ENCODE measurements around the gene ELK3. TPM values are rescaled to one million over a fixed set of nuclear protein-coding genes. Genes with fewer than 3 reads are reported as not detected.

The ELK3 gene
- total RNA-seq, 1 donor from 2014 or later = 21.2 TPM

DNA sequence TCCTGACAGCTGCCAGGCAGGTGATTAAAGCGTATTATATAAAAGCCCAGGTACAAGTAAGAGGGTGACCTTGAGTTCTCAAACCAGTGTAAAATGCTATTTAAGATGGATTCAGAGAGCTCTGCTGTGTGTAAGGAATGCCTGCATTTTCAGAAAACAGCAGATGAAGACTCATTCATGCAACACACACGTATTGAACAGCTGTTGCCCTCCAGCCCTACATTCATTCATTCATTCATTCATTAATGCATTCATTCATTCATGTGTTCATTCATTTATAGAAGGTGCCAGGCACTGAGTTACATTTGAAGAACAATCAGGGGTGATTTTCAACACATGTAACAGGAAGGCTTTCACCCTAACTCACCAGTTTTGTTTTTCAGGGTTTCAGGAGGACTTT is 27.4 kb upstream of the ELK3 start:
- Histone ChIP-seq H3K4me3 (no peak overlapping the region), H3K27me3 (no peaks in the 10 kb centered on the region), H3K36me3 (no peaks in the 10 kb centered on the region), H3K9me3 (no peaks in the 10 kb centered on the region), H3K27ac (peak overlapping the region in 1 of 2 donors; percentile 43), H3K4me1 (no peaks in the 10 kb centered on the region)
- TF ChIP-seq, protein P1, sequence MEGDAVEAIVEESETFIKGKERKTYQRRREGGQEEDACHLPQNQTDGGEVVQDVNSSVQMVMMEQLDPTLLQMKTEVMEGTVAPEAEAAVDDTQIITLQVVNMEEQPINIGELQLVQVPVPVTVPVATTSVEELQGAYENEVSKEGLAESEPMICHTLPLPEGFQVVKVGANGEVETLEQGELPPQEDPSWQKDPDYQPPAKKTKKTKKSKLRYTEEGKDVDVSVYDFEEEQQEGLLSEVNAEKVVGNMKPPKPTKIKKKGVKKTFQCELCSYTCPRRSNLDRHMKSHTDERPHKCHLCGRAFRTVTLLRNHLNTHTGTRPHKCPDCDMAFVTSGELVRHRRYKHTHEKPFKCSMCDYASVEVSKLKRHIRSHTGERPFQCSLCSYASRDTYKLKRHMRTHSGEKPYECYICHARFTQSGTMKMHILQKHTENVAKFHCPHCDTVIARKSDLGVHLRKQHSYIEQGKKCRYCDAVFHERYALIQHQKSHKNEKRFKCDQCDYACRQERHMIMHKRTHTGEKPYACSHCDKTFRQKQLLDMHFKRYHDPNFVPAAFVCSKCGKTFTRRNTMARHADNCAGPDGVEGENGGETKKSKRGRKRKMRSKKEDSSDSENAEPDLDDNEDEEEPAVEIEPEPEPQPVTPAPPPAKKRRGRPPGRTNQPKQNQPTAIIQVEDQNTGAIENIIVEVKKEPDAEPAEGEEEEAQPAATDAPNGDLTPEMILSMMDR (IDR thresholded peaks at IDR 0.05) = no peak
- DNase-seq (ENCODE audit: low spot score in 2 of 2) = no peak
- intact Hi-C loops (cut with DNase I) = no loop called here

DNA sequence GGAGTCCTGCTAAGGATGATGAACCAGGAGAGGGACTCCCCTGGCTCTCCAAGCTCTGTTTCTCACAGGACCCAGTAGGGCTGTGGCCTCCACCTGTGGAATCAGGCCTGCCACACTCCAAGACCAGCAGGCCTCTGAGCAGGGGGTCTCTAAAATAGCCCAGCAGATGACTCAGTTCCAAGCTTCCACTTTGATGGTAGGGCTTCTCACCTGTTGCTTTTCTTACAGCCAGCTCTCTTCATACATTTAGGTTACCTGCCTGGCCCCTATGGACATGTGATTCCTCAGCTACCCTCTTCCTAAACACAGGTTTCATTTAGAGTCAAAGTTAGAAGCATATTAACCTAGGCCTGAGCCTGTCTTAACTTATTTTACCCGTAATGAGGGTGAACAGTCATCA is 26.7 kb upstream of the ELK3 start:
- H3K36me3 ChIP-seq = no peaks in the 10 kb centered on the region
- intact Hi-C loops (cut with DNase I) = no loop called here
- no peak overlapping the region for H3K4me3 ChIP-seq
- no peak overlapping the region for H3K27ac ChIP-seq
- TF ChIP-seq, protein P1 (IDR thresholded peaks at IDR 0.05) = no peak
- H3K9me3 ChIP-seq = no peaks in the 10 kb centered on the region
- no peaks in the 10 kb centered on the region for H3K4me1 ChIP-seq
- no peak for DNase-seq (ENCODE audit: low spot score in 2 of 2)
- H3K27me3 ChIP-seq = no peaks in the 10 kb centered on the region

DNA sequence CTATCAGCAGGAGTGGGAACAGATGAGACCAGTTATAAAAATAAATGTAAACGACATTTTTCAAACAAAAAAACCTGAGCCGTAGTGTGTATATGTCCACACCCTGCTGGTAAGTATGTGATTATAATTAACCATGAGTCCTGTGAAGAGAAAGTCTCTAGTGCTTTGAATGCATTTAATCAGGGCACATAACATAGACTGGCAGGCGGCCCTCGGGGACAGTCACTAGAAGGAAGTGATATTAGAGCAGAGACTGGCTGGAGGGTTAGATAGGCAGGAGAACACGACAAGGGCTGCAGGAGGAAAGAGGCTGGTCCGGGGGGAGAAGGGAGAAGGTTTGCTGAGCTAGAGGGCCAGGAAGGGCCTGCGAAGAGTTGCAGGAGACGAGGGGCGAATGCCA is 23.8 kb upstream of the ELK3 start:
- Histone ChIP-seq H3K4me1 (no peaks in the 10 kb centered on the region), H3K9me3 (no peaks in the 10 kb centered on the region), H3K27me3 (no peaks in the 10 kb centered on the region), H3K36me3 (no peaks in the 10 kb centered on the region), H3K27ac (no peak overlapping the region), H3K4me3 (no peak overlapping the region)
- no peak for DNase-seq (ENCODE audit: low spot score in 2 of 2)
- TF ChIP-seq, protein P1 (IDR thresholded peaks at IDR 0.05) = no peak
- intact Hi-C loops (cut with DNase I) = no loop called here

DNA sequence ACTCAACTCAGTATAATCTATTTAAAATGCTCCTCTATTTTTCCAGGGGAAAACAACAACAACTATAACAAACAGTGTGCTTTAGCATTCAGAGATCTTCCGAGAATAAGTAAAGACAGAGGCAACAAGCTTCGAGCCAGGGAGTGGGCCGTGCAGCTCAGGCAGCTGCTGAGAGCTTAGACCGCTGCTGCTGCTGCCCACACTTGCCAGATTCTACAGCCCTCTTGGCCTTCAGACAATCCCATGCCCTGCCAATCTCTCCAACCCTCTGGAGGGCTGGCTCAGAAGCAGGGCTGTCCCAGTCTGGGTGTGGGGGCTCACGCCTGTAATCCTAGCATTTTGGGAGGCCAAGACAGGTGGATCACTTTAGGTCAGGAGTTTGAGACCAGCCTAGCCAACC is 23.4 kb upstream of the ELK3 start:
- intact Hi-C loops (cut with DNase I) = no loop called here
- Histone ChIP-seq H3K27ac (no peak overlapping the region), H3K4me3 (no peak overlapping the region), H3K9me3 (no peaks in the 10 kb centered on the region), H3K4me1 (no peaks in the 10 kb centered on the region), H3K27me3 (no peaks in the 10 kb centered on the region), H3K36me3 (no peaks in the 10 kb centered on the region)
- no peak for DNase-seq (ENCODE audit: low spot score in 2 of 2)
- TF ChIP-seq, protein P1 (IDR thresholded peaks at IDR 0.05) = no peak

DNA sequence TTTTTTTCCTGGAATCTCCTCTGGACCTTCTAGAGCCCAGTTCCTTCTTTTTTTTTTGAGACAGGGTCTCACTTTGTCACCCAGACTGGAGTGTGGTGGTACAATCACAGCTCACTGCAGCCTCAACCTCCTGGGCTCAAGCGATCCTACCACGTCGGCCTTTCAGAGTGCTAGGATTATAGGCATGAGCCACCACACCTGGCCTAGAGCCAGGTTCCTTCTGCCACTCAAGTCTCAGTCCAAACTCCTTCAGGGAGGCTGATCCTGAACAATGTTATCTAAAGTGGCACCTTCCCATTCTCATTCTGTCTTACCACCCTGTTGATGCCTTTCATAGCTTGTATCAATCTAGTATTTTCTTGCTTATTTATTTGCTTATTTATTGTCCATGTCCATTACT is 22.3 kb upstream of the ELK3 start:
- no peak overlapping the region for H3K4me3 ChIP-seq
- intact Hi-C loops (cut with DNase I) = no loop called here
- no peaks in the 10 kb centered on the region for H3K36me3 ChIP-seq
- H3K4me1 ChIP-seq = no peaks in the 10 kb centered on the region
- TF ChIP-seq, protein P1 (IDR thresholded peaks at IDR 0.05) = no peak
- no peak for DNase-seq (ENCODE audit: low spot score in 2 of 2)
- H3K9me3 ChIP-seq = peaks cover 0 to 3% of the 10 kb centered on the region in 2 donors
- H3K27ac ChIP-seq = no peak overlapping the region
- H3K27me3 ChIP-seq = no peaks in the 10 kb centered on the region

DNA sequence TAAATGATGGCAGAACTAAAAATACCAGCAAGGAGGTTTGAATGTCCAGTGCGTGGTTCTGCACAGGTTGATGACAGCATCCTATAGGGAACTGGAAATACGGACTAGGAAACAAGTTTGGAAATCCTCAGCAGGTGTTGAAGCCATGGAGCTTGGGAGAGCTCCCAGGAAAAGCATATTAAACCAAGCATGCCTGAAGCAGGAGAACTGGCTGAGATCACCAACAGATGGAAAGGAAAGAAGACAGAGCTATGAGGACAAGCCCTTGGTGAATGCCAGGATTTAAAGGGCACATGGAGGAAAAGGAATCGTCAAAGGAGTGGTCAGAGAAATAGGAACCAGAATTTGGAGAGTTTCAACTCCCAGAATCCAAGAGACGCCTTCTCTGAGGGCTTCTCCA is 21.2 kb upstream of the ELK3 start:
- no peak for DNase-seq (ENCODE audit: low spot score in 2 of 2)
- Histone ChIP-seq H3K4me1 (no peaks in the 10 kb centered on the region), H3K27ac (no peak overlapping the region), H3K27me3 (no peaks in the 10 kb centered on the region), H3K9me3 (peaks cover 0 to 3% of the 10 kb centered on the region in 2 donors), H3K4me3 (no peak overlapping the region), H3K36me3 (no peaks in the 10 kb centered on the region)
- TF ChIP-seq, protein P1 (IDR thresholded peaks at IDR 0.05) = no peak
- intact Hi-C loops (cut with DNase I) = no loop called here

All from ascending aorta (tissue), 2 donors.